NT2/D1 (cell line): Measurements from ENCODE around the gene HOXD8.

Experiments
- YY1 ChIP-seq: IDR thresholded peaks from 2 replicates; pipeline ENCODE4 v1.6.1; 2011; ENCODE audit not compliant: insufficient read length, insufficient read depth
- ZNF274 ChIP-seq: IDR thresholded peaks from 2 replicates; pipeline ENCODE4 v1.6.1; 2011; ENCODE audit warnings: mild to moderate bottlenecking, low read depth, low read length

- TF ChIP-seq ZNF274 = no peak
- no peak for TF ChIP-seq YY1
These were observed 9.6 kb downstream of the HOXD8 start for GRCh38 chr2:176138923-176139660.
